RWPE2 (cell line): Measurements from ENCODE around the gene ZDHHC11.
A peak's percentile ranks its signal among the peaks of the same experiment; 100 is the strongest.
"Not testable (repeated sequence)": the region's sequence is repeated elsewhere in the genome, so short reads cannot be mapped to it uniquely, and the experiment has no call there.

ENCODE experiments used
- ATAC-seq: fragments of 200-7000 bp; cut with Tn5 transposase; 3 replicates; pipeline ENCODE4 v1.9.1; 2021; ENCODE audit warnings: low read depth
- DNase-seq: peaks from one replicate; pipeline ENCODE4 v3.0.0-alpha.2; 2020; ENCODE audit warnings: low spot score
- H3K27ac ChIP-seq: fragments of 450-650 bp; 2 replicates; pipeline ENCODE4 v1.5.1; 2017; ENCODE audit warnings: mild to moderate bottlenecking; ENCODE audit not compliant: poor library complexity, severe bottlenecking
- H3K27me3 ChIP-seq: fragments of 250-450 bp; sonication (Bioruptor Pico); 2 replicates; pipeline ENCODE4 v1.5.1; 2021; ENCODE audit warnings: mild to moderate bottlenecking, moderate library complexity; ENCODE audit not compliant: insufficient read depth, poor library complexity, severe bottlenecking
- H3K36me3 ChIP-seq: fragments of 250-450 bp; sonication (Bioruptor Pico); 2 replicates; pipeline ENCODE4 v1.5.1; 2020; ENCODE audit warnings: low read depth, mild to moderate bottlenecking, moderate library complexity
- H3K4me1 ChIP-seq: fragments of 250-450 bp; sonication (Bioruptor Pico); 2 replicates; pipeline ENCODE4 v1.5.1; 2021; ENCODE audit warnings: mild to moderate bottlenecking, moderate library complexity; ENCODE audit not compliant: insufficient read depth, poor library complexity, severe bottlenecking
- H3K4me3 ChIP-seq: fragments of 250-450 bp; sonication (Bioruptor Pico); 2 replicates; pipeline ENCODE4 v1.5.1; 2021; ENCODE audit warnings: mild to moderate bottlenecking, moderate library complexity; ENCODE audit not compliant: severe bottlenecking
- H3K9me3 ChIP-seq: fragments of 250-450 bp; sonication (Bioruptor Pico); 2 replicates; pipeline ENCODE4 v1.5.1; 2021; ENCODE audit warnings: mild to moderate bottlenecking, moderate library complexity; ENCODE audit not compliant: severe bottlenecking
- CTCF ChIP-seq: fragments of 450-650 bp; IDR thresholded peaks from one replicate; pipeline ENCODE4 v1.5.1; 2017; ENCODE audit warnings: mild to moderate bottlenecking, moderate library complexity; ENCODE audit not compliant: poor library complexity, severe bottlenecking

ZDHHC11 gene

GRCh38 chr5:819078-819477, 31.7 kb downstream of the ZDHHC11 start:
- no peaks in the 10 kb centered on the region for H3K4me1 ChIP-seq
- no peak for DNase-seq
- no peaks in the 10 kb centered on the region for H3K36me3 ChIP-seq
- no peaks in the 10 kb centered on the region for H3K9me3 ChIP-seq
- no peak overlapping the region for H3K27ac ChIP-seq
- H3K27me3 ChIP-seq = peaks cover 12% of the 10 kb centered on the region
- ATAC-seq = no peak; the same call in 2 of the 3 replicates
- no peak overlapping the region for H3K4me3 ChIP-seq
- no peak for TF ChIP-seq CTCF

GRCh38 chr5:816176-816575, 34.6 kb downstream of the ZDHHC11 start:
- Histone ChIP-seq H3K36me3 (no peaks in the 10 kb centered on the region), H3K4me3 (no peak overlapping the region), H3K9me3 (no peaks in the 10 kb centered on the region), H3K27me3 (peaks cover 12% of the 10 kb centered on the region), H3K4me1 (no peaks in the 10 kb centered on the region), H3K27ac (no peak overlapping the region)
- DNase-seq = no peak
- ATAC-seq = no peak
- no peak for TF ChIP-seq CTCF

GRCh38 chr5:815449-815848, 35.3 kb downstream of the ZDHHC11 start:
- Histone ChIP-seq H3K27me3 (peaks cover 12% of the 10 kb centered on the region), H3K27ac (no peak overlapping the region), H3K9me3 (no peaks in the 10 kb centered on the region), H3K4me1 (no peaks in the 10 kb centered on the region), H3K4me3 (no peak overlapping the region), H3K36me3 (no peaks in the 10 kb centered on the region)
- no peak for TF ChIP-seq CTCF
- no peak for DNase-seq
- ATAC-seq = no peak

- H3K9me3 ChIP-seq, ATAC-seq: not testable (repeated sequence)
- H3K27me3 ChIP-seq = peaks cover 12% of the 10 kb centered on the region
Measured at GRCh38 chr5:813575-813974, 37.2 kb downstream of the ZDHHC11 start.

GRCh38 chr5:811384-811783, 39.4 kb downstream of the ZDHHC11 start:
- not testable (repeated sequence) for DNase-seq, H3K27me3 ChIP-seq, H3K4me3 ChIP-seq, H3K4me1 ChIP-seq, ATAC-seq, H3K36me3 ChIP-seq, H3K27ac ChIP-seq, H3K9me3 ChIP-seq

More at GRCh38 chr5:813575-813974, 37.2 kb downstream of the ZDHHC11 start:
- DNase-seq, H3K4me1 ChIP-seq, H3K27ac ChIP-seq, H3K36me3 ChIP-seq, H3K4me3 ChIP-seq: not testable (repeated sequence)

GRCh38 chr5:807719-808514, 42.9 kb downstream of the ZDHHC11 start:
- not testable (repeated sequence) for H3K4me1 ChIP-seq, H3K4me3 ChIP-seq, H3K9me3 ChIP-seq, H3K27me3 ChIP-seq, DNase-seq, H3K27ac ChIP-seq, H3K36me3 ChIP-seq
- ATAC-seq = peak; percentile 68
